ENCODE data around the gene E2F7. TPM values are rescaled to one million over a fixed set of nuclear protein-coding genes. Genes with fewer than 3 reads are reported as not detected.

Gene E2F7
- total RNA-seq, 1 donor from 2014 or later: 40.5 TPM

GRCh38 chr12:77064896-77065360, 441 bp downstream of the E2F7 start:
- H3K4me3 ChIP-seq: peak overlapping the region; percentile 90
- H3K27ac Mint-ChIP-seq: peak overlapping the region; percentile 58
- H3K36me3 Mint-ChIP-seq: peaks cover 25% of the 10 kb centered on the region
- no peaks in the 10 kb centered on the region for H3K9me3 ChIP-seq (ENCODE audit: low read depth)
- TF ChIP-seq CTCF (IDR thresholded peaks at IDR 0.05): no peak
- TF ChIP-seq EZH2 (IDR thresholded peaks at IDR 0.05): no peak
- TF ChIP-seq EZH2phosphoT487 (IDR thresholded peaks at IDR 0.05): no peak
- peak overlapping the region; percentile 93 for H3K27ac ChIP-seq
- peaks cover 51% of the 10 kb centered on the region for H3K79me2 ChIP-seq (ENCODE audit: low read depth)
- peak overlapping the region; percentile 92 for H3K4me2 ChIP-seq
- no peaks in the 10 kb centered on the region for H3K27me3 Mint-ChIP-seq (ENCODE audit: insufficient read depth, low read depth)
- DNase-seq (ENCODE audit: low spot score): peak; percentile 70
- H3K27me3 ChIP-seq: no peaks in the 10 kb centered on the region
- H3K9ac ChIP-seq: peak overlapping the region; percentile 72
- peaks cover 23% of the 10 kb centered on the region for H3F3A ChIP-seq (ENCODE audit: low read depth)
- H3K4me1 ChIP-seq: peaks cover 25% of the 10 kb centered on the region
- H3K9me3 Mint-ChIP-seq: no peaks in the 10 kb centered on the region
- peak overlapping the region; percentile 91 for H3K4me3 Mint-ChIP-seq
- peaks cover 30% of the 10 kb centered on the region for H3K4me1 Mint-ChIP-seq
- H3K36me3 ChIP-seq: no peaks in the 10 kb centered on the region
- no peaks in the 10 kb centered on the region for H4K20me1 ChIP-seq (ENCODE audit: low read depth)
- peak overlapping the region; percentile 92 for H2AFZ ChIP-seq (replicated peaks)

- Mint-ChIP-seq H3K4me1 (peaks cover 31% of the 10 kb centered on the region), H3K9me3 (no peaks in the 10 kb centered on the region), H3K4me3 (peak overlapping the region; percentile 77), H3K27me3 (ENCODE audit: insufficient read depth, low read depth) (no peaks in the 10 kb centered on the region), H3K27ac (peak overlapping the region; percentile 34), H3K36me3 (peaks cover 37% of the 10 kb centered on the region)
- Histone ChIP-seq H3K27me3 (no peaks in the 10 kb centered on the region), H3K9ac (no peak overlapping the region), H4K20me1 (ENCODE audit: low read depth) (peaks cover 3% of the 10 kb centered on the region), H3K4me3 (peak overlapping the region; percentile 90), H2AFZ (replicated peaks) (no peak overlapping the region), H3K27ac (no peak overlapping the region), H3K9me3 (ENCODE audit: low read depth) (no peaks in the 10 kb centered on the region), H3K36me3 (no peaks in the 10 kb centered on the region), H3F3A (ENCODE audit: low read depth) (peaks cover 23% of the 10 kb centered on the region), H3K4me1 (peaks cover 25% of the 10 kb centered on the region), H3K79me2 (ENCODE audit: low read depth) (peaks cover 71% of the 10 kb centered on the region), H3K4me2 (peak overlapping the region; percentile 92)
- DNase-seq (ENCODE audit: low spot score): no peak
- TF ChIP-seq EZH2 (IDR thresholded peaks at IDR 0.05) (no peak), CTCF (IDR thresholded peaks at IDR 0.05) (no peak), EZH2phosphoT487 (IDR thresholded peaks at IDR 0.05) (no peak)
These were observed 2.4 kb downstream of the E2F7 start for GRCh38 chr12:77062846-77063461.

GRCh38 chr12:77062396-77062795, 3.0 kb downstream of the E2F7 start:
- Histone ChIP-seq H3K27me3 (no peaks in the 10 kb centered on the region), H3F3A (ENCODE audit: low read depth) (peaks cover 23% of the 10 kb centered on the region), H4K20me1 (ENCODE audit: low read depth) (peaks cover 4% of the 10 kb centered on the region), H3K36me3 (no peaks in the 10 kb centered on the region), H3K4me3 (no peak overlapping the region), H3K9ac (no peak overlapping the region), H3K4me2 (peak overlapping the region; percentile 92), H2AFZ (replicated peaks) (no peak overlapping the region), H3K27ac (no peak overlapping the region), H3K9me3 (ENCODE audit: low read depth) (no peaks in the 10 kb centered on the region), H3K79me2 (ENCODE audit: low read depth) (peaks cover 77% of the 10 kb centered on the region), H3K4me1 (peaks cover 25% of the 10 kb centered on the region)
- no peak overlapping the region for H3K27ac Mint-ChIP-seq
- TF ChIP-seq CTCF (IDR thresholded peaks at IDR 0.05): no peak
- no peak for TF ChIP-seq EZH2 (IDR thresholded peaks at IDR 0.05)
- no peak for TF ChIP-seq EZH2phosphoT487 (IDR thresholded peaks at IDR 0.05)
- no peaks in the 10 kb centered on the region for H3K9me3 Mint-ChIP-seq
- no peak overlapping the region for H3K4me3 Mint-ChIP-seq
- H3K36me3 Mint-ChIP-seq: peaks cover 43% of the 10 kb centered on the region
- DNase-seq (ENCODE audit: low spot score): no peak
- H3K4me1 Mint-ChIP-seq: peaks cover 31% of the 10 kb centered on the region
- H3K27me3 Mint-ChIP-seq (ENCODE audit: insufficient read depth, low read depth): no peaks in the 10 kb centered on the region

Measured in neural progenitor cell (in vitro differentiated cells).